Measurements from ENCODE around the gene ZNF579. TPM values are rescaled to one million over a fixed set of nuclear protein-coding genes. Genes with fewer than 3 reads are reported as not detected.
A peak's percentile ranks its signal among the peaks of the same experiment; 100 is the strongest.

ZNF579 gene
- total RNA-seq, 6 donors from 2014 or later, result 3.5 to 19.2 (median 8.4) TPM

DNA sequence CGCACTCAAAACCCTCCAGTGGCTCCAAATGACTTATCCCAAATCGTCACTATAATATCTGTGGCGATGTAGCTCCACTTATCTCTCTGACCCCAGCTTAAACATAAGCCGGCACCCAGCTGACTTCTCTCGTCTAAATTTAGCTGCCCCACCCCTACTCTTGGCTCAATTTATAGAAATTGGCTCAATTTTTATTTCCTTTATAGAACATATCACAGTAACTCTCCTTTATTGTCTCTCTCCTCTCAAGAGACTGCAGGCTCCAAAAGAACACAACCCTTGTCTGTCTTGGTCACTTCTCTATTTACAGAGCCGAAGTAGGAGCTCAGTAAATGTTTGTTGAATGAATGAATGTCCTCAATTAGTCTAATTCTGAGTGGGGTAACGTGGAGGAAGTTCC, 42.9 kb upstream of the ZNF579 start:
- H3K4me3 ChIP-seq, result peak overlapping the region in 3 of 4 donors; percentile 47 to 58 (median 54)
- no peaks in the 10 kb centered on the region for H3K27me3 ChIP-seq
- H3K9me3 ChIP-seq, result no peaks in the 10 kb centered on the region
- H3K27ac ChIP-seq, result peak overlapping the region; percentile 94 to 98 (median 96)
- no peak for DNase-seq
- H3K4me1 ChIP-seq, result peaks cover 23 to 36% (median 29%) of the 10 kb centered on the region in 4 donors
- ATAC-seq (ENCODE audit: low FRiP score in 2 of 2), result no peak
- peaks cover 0 to 19% (median 7%) of the 10 kb centered on the region in 4 donors for H3K36me3 ChIP-seq
- TF ChIP-seq EP300 (IDR thresholded peaks at IDR 0.05) (no peak), POLR2AphosphoS5 (IDR thresholded peaks at IDR 0.05) (no peak), POLR2A (IDR thresholded peaks at IDR 0.05) (no peak)
- TF ChIP-seq, protein P1, sequence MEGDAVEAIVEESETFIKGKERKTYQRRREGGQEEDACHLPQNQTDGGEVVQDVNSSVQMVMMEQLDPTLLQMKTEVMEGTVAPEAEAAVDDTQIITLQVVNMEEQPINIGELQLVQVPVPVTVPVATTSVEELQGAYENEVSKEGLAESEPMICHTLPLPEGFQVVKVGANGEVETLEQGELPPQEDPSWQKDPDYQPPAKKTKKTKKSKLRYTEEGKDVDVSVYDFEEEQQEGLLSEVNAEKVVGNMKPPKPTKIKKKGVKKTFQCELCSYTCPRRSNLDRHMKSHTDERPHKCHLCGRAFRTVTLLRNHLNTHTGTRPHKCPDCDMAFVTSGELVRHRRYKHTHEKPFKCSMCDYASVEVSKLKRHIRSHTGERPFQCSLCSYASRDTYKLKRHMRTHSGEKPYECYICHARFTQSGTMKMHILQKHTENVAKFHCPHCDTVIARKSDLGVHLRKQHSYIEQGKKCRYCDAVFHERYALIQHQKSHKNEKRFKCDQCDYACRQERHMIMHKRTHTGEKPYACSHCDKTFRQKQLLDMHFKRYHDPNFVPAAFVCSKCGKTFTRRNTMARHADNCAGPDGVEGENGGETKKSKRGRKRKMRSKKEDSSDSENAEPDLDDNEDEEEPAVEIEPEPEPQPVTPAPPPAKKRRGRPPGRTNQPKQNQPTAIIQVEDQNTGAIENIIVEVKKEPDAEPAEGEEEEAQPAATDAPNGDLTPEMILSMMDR (IDR thresholded peaks at IDR 0.05), result no peak
- WGBS, 2 donors, result 64 to 67% methylated on average over 7 of the region's 7 CpGs

DNA sequence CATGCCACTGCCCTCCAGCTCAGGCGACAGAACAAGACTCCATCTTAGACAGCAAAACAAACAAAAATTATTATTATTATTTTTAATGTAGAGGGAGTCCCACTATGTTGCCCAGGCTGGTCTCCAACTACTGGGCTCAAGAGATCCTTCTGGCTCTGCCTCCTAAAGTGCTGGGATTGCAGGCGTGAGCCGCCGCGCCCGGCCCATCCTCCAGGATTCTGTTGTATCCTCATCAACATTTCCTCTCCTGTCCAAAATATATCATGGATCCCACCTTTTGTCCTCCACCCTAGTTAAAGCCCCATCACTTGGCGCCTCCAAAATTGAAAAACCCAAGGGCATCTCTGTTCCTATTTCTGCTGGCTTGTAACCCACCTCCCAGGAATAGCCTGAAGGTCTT, 42.5 kb upstream of the ZNF579 start:
- WGBS, 2 donors, result 96 to 97% methylated on average over 7 of the region's 7 CpGs
- Histone ChIP-seq H3K36me3 (peaks cover 0 to 19% (median 7%) of the 10 kb centered on the region in 4 donors), H3K4me3 (no peak overlapping the region), H3K4me1 (peaks cover 24 to 39% (median 31%) of the 10 kb centered on the region in 4 donors), H3K27ac (peak overlapping the region in 1 of 4 donors; percentile 97), H3K27me3 (no peaks in the 10 kb centered on the region), H3K9me3 (no peaks in the 10 kb centered on the region)
- DNase-seq (peak in 1 of 2 donors; percentile 84), ATAC-seq (ENCODE audit: low FRiP score in 2 of 2) (no peak)
- no peak for TF ChIP-seq POLR2AphosphoS5 (IDR thresholded peaks at IDR 0.05)
- TF ChIP-seq, protein P1 (IDR thresholded peaks at IDR 0.05), result no peak
- no peak for TF ChIP-seq EP300 (IDR thresholded peaks at IDR 0.05)
- no peak for TF ChIP-seq POLR2A (IDR thresholded peaks at IDR 0.05)

DNA sequence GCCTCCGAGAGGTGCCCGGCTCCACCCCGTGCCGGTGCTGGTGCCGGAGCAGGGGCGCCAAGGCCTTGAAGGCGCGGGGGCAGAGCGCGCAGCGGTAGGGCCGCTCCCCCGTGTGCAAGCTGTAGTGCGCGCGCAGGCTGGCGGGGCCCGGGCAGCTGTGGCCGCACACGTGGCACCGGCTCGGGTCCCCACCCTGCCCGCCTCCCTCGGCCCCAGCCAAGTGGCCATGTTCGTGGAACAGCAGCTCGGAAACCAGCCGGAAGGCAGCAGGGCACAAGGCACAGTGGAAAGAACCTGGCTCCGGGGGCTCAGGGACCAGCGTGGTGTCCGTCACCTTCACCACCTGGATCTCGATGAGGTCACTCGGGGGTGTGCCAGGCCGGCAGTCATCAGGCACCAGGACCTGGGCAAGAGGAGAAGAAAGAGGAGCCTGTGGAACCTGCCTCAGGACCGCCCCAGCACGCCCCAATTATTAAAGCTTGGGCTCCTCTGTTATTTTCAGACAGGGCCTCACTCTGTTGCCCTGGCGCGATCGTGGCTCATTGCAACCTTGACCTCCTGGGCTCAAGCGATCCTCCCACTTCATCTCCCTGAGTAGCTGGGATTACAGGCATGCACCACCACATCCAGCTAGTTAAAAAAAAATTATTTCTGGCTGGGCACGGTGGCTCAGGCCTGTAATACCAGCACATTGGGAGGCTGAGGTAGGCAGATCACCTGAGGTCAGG, 41.8 kb upstream of the ZNF579 start:
- peaks cover 0 to 25% (median 11%) of the 10 kb centered on the region in 4 donors for H3K36me3 ChIP-seq
- peaks cover 28 to 39% (median 31%) of the 10 kb centered on the region in 4 donors for H3K4me1 ChIP-seq
- DNase-seq (no peak), ATAC-seq (ENCODE audit: low FRiP score in 2 of 2) (no peak)
- H3K9me3 ChIP-seq, result no peaks in the 10 kb centered on the region
- WGBS, 2 donors, result 90 to 97% methylated on average over 13 to 39 of the region's 40 CpGs
- H3K4me3 ChIP-seq, result no peak overlapping the region
- no peaks in the 10 kb centered on the region for H3K27me3 ChIP-seq
- H3K27ac ChIP-seq, result no peak overlapping the region
- TF ChIP-seq EP300 (IDR thresholded peaks at IDR 0.05) (no peak), POLR2AphosphoS5 (IDR thresholded peaks at IDR 0.05) (no peak), POLR2A (IDR thresholded peaks at IDR 0.05) (no peak)
- TF ChIP-seq, protein P1 (IDR thresholded peaks at IDR 0.05), result no peak

DNA sequence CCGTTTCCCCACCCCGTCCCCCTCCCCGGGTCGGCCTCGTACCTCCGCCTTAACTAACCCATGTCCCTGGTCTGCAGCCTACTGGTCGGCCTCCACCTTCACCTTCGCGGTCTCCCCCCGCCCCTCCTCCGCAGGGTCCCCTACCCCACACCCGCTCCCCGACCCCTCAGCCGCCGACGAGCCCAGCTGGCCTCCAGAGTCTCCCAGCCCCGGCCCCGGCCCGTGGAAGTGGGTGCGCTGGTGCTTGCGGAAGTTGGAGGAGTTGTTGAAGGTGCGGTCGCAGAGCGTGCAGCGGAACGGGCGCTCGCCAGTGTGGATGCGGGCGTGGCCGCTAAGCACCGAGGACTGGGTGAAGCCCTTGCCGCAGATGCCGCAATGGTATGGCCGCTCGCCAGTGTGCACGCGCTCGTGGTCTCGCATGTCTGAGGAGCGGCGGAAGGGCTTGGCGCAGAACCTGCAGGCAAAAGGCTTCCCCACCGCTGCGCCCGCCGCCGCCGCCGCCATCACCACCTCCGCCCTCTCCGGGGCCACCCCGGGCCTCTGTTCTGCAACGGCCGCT, 41.1 kb upstream of the ZNF579 start:
- H3K4me1 ChIP-seq, result peaks cover 28 to 39% (median 31%) of the 10 kb centered on the region in 4 donors
- peak in 1 of 2 donors; percentile 87 for DNase-seq

More for the DNA sequence above, 41.1 kb upstream of the ZNF579 start:
- WGBS, 2 donors, result 93 to 97% methylated on average over 36 to 47 of the region's 55 CpGs
- H3K9me3 ChIP-seq, result no peaks in the 10 kb centered on the region
- no peak overlapping the region for H3K4me3 ChIP-seq
- H3K36me3 ChIP-seq, result peaks cover 2 to 30% (median 14%) of the 10 kb centered on the region in 4 donors
- peak overlapping the region in 1 of 4 donors; percentile 66 for H3K27ac ChIP-seq
- ATAC-seq (ENCODE audit: low FRiP score in 2 of 2), result no peak
- TF ChIP-seq POLR2A (IDR thresholded peaks at IDR 0.05), result no peak
- TF ChIP-seq POLR2AphosphoS5 (IDR thresholded peaks at IDR 0.05), result no peak
- TF ChIP-seq, protein P1 (IDR thresholded peaks at IDR 0.05), result no peak
- TF ChIP-seq EP300 (IDR thresholded peaks at IDR 0.05), result no peak
- no peaks in the 10 kb centered on the region for H3K27me3 ChIP-seq

Data from upper lobe of left lung (tissue), 6 donors.